DMS53 treated with DMSO at 0.1 percent for 48 hours (cell line): Measurements from ENCODE around the gene ZNF667.

Experiments
- DNase-seq: peaks from one replicate; lab custom pipeline; 2025; ENCODE audit not compliant: unreplicated experiment; lab: John Stamatoyannopoulos, UW

The ZNF667 gene

GRCh38 chr19:56476651-56477428 lies at the start of gene ZNF667:
Gene ZNF667, minus strand, starts transcription at chr19:56477345. Its CDS starts 14,975 bp downstream, at chr19:56462370.
- DNase-seq = peak; percentile 12

- DNase-seq = no peak
These were observed 48.2 kb upstream of the ZNF667 start for GRCh38 chr19:56525214-56525860.

GRCh38 chr19:56508290-56508778 lies 31.2 kb upstream of the ZNF667 start:
- peak; percentile 1 for DNase-seq

GRCh38 chr19:56507446-56508289 lies 30.5 kb upstream of the ZNF667 start, which contains the start of gene ZNF471:
Gene ZNF471, plus strand, starts transcription at chr19:56507855. Its CDS starts 3,717 bp downstream, at chr19:56511572.
- peak; percentile 95 for DNase-seq

GRCh38 chr19:56504581-56504980 lies 27.4 kb upstream of the ZNF667 start:
- no peak for DNase-seq

GRCh38 chr19:56491399-56491798 lies 14.3 kb upstream of the ZNF667 start:
- DNase-seq = no peak

- DNase-seq = peak; percentile 73
These were observed 539 bp upstream of the ZNF667 start for GRCh38 chr19:56477429-56478338.

- DNase-seq = no peak
These were observed 1.1 kb downstream of the ZNF667 start for GRCh38 chr19:56476093-56476492.

GRCh38 chr19:56474308-56474707 lies 2.8 kb downstream of the ZNF667 start:
- no peak for DNase-seq

GRCh38 chr19:56441206-56441792 lies 35.8 kb downstream of the ZNF667 start:
- DNase-seq = no peak

GRCh38 chr19:56423985-56424353 lies 53.2 kb downstream of the ZNF667 start:
- DNase-seq = no peak

- DNase-seq = no peak
These were observed 53.7 kb downstream of the ZNF667 start for GRCh38 chr19:56423276-56423984.

- no peak for DNase-seq
These were observed 72.1 kb downstream of the ZNF667 start for GRCh38 chr19:56405062-56405461.

GRCh38 chr19:56404705-56405056 lies 72.5 kb downstream of the ZNF667 start:
- no peak for DNase-seq

- peak; percentile 73 for DNase-seq
These were observed 73.1 kb downstream of the ZNF667 start, which contains the start of gene ZNF583 for GRCh38 chr19:56403764-56404704. Gene ZNF583, plus strand, starts transcription at chr19:56404332. Its CDS starts 2,783 bp downstream, at chr19:56407115.

GRCh38 chr19:56403261-56403660 lies 73.9 kb downstream of the ZNF667 start:
- DNase-seq = peak; percentile 43

GRCh38 chr19:56400485-56400884 lies 76.7 kb downstream of the ZNF667 start:
- no peak for DNase-seq

GRCh38 chr19:56398809-56399208 lies 78.3 kb downstream of the ZNF667 start:
- no peak for DNase-seq
